A673 (cell line): ENCODE data around the gene ARHGEF1. TPM values are rescaled to one million over a fixed set of nuclear protein-coding genes. Genes with fewer than 3 reads are reported as not detected.
"Not testable (repeated sequence)": the region's sequence is repeated elsewhere in the genome, so short reads cannot be mapped to it uniquely, and the experiment has no call there.

Experiments used
- BruUV-seq: library from RNA; stranded (reverse); fragments of 400-500 nt; replicated peaks from 2 replicates; lab custom pipeline; 2021; lab: Mats Ljungman, UMichigan
- CTCF ChIA-PET: fragments of 300-600 bp; sonication (Branson Sonifier 250); formaldehyde crosslinking; loops from one replicate; lab custom pipeline; 2022; ENCODE audit warnings: antibody characterized with exemption; lab: Charles Lee
- POLR2A ChIA-PET: fragments of 300-600 bp; sonication (Branson Sonifier 250); formaldehyde crosslinking; loops from one replicate; lab custom pipeline; 2022; ENCODE audit warnings: antibody characterized with exemption; ENCODE audit not compliant: low non-redundant PET; lab: Charles Lee
- DNase-seq: peaks from one replicate; pipeline ENCODE4 v3.0.0-alpha.2; 2015; ENCODE audit warnings: low spot score
- H3K27ac ChIP-seq: fragments of 200-600 bp; sonication (generic); 2 replicates; pipeline ENCODE4 v1.5.1; 2016; ENCODE audit warnings: mixed run types, low read depth, mild to moderate bottlenecking, mixed read lengths, antibody characterized with exemption, low read length; ENCODE audit not compliant: poor library complexity, severe bottlenecking
- H3K27me3 ChIP-seq: fragments of 200-600 bp; sonication (generic); replicated peaks from 2 replicates; pipeline ENCODE4 v1.6.1; 2017; ENCODE audit warnings: mixed run types, low read depth, mild to moderate bottlenecking, mixed read lengths, antibody characterized with exemption, low read length; ENCODE audit not compliant: insufficient read depth, poor library complexity
- H3K36me3 ChIP-seq: fragments of 200-600 bp; sonication (generic); 2 replicates; pipeline ENCODE4 v1.6.1; 2016; ENCODE audit warnings: mixed run types, mild to moderate bottlenecking, mixed read lengths, antibody characterized with exemption, low read length; ENCODE audit not compliant: insufficient read depth, poor library complexity, severe bottlenecking
- H3K4me1 ChIP-seq: fragments of 200-600 bp; sonication (generic); 2 replicates; pipeline ENCODE4 v1.6.1; 2017; ENCODE audit warnings: mixed run types, mild to moderate bottlenecking, mixed read lengths, antibody characterized with exemption, low read length; ENCODE audit not compliant: insufficient read depth, poor library complexity, severe bottlenecking
- H3K4me3 ChIP-seq: fragments of 200-600 bp; sonication (generic); 2 replicates; pipeline ENCODE4 v1.5.1; 2016; ENCODE audit warnings: low read depth, mixed run types, mild to moderate bottlenecking, mixed read lengths, low read length; ENCODE audit not compliant: poor library complexity, severe bottlenecking
- H3K9me3 ChIP-seq: fragments of 200-600 bp; sonication (generic); 2 replicates; pipeline ENCODE4 v1.6.1; 2016; ENCODE audit warnings: mixed run types, low read depth, mild to moderate bottlenecking, mixed read lengths, antibody characterized with exemption, low read length; ENCODE audit not compliant: poor library complexity, severe bottlenecking
- CTCF ChIP-seq: fragments of 300-800, 200-600 bp; sonication (generic); conservative IDR thresholded peaks from 2 replicates; pipeline ENCODE4 v1.5.1; 2017; ENCODE audit warnings: low read depth, mild to moderate bottlenecking, antibody characterized with exemption, low read length, moderate library complexity, mixed read lengths
- EZH2 ChIP-seq: fragments of 200-600 bp; sonication (generic); IDR thresholded peaks from 2 replicates; pipeline ENCODE4 v1.6.1; 2017; ENCODE audit warnings: borderline replicate concordance, low read depth, mild to moderate bottlenecking, mixed read lengths, antibody characterized with exemption, low read length; ENCODE audit not compliant: poor library complexity, severe bottlenecking
- intact Hi-C: fragments of 100-400 bp; cut with micrococcal nuclease; formaldehyde crosslinking; loops from one replicate; pipeline ENCODE4 v1.10.0; 2022; ENCODE audit not compliant: unreplicated experiment
- total RNA-seq: library from RNA; stranded (reverse); gene quantifications from 2 replicates; pipeline ENCODE4 v1.2.3, GENCODE V29; 2021

Gene ARHGEF1
- total RNA-seq, 1 experiment from 2014 or later, result 164 TPM

GRCh38 chr19:41911889-41912731 is 29.1 kb downstream of the ARHGEF1 start:
- intact Hi-C loops, result no loop called here

GRCh38 chr19:41912899-41913537 is 30.0 kb downstream of the ARHGEF1 start:
- DNase-seq, result no peak
- no peak overlapping the region for H3K27ac ChIP-seq
- no TSS peak for BruUV-seq
- POLR2A ChIA-PET, result no interaction called here
- peaks cover 46% of the 10 kb centered on the region for H3K27me3 ChIP-seq
- H3K4me1 ChIP-seq, result no peaks in the 10 kb centered on the region
- H3K36me3 ChIP-seq, result no peaks in the 10 kb centered on the region
- intact Hi-C loops, result no loop called here
- TF ChIP-seq CTCF, result no peak
- no peak for TF ChIP-seq EZH2
- CTCF ChIA-PET, result no interaction called here
- no peak overlapping the region for H3K4me3 ChIP-seq
- H3K9me3 ChIP-seq, result no peaks in the 10 kb centered on the region

More at GRCh38 chr19:41911889-41912731, 29.1 kb downstream of the ARHGEF1 start:
- no peak for DNase-seq
- no peaks in the 10 kb centered on the region for H3K4me1 ChIP-seq
- ChIA-PET CTCF (no interaction called here), POLR2A (no interaction called here)
- H3K27ac ChIP-seq, result no peak overlapping the region
- H3K36me3 ChIP-seq, result no peaks in the 10 kb centered on the region
- no peaks in the 10 kb centered on the region for H3K9me3 ChIP-seq
- no peak overlapping the region for H3K4me3 ChIP-seq
- no peak for TF ChIP-seq CTCF
- TF ChIP-seq EZH2, result peak; percentile 82
- H3K27me3 ChIP-seq, result peaks cover 46% of the 10 kb centered on the region
- BruUV-seq, result no TSS peak

- BruUV-seq, result no TSS peak
- intact Hi-C loops, result no loop called here
- Histone ChIP-seq H3K27ac (no peak overlapping the region), H3K4me3 (no peak overlapping the region), H3K36me3 (no peaks in the 10 kb centered on the region), H3K27me3 (peaks cover 46% of the 10 kb centered on the region), H3K9me3 (no peaks in the 10 kb centered on the region), H3K4me1 (no peaks in the 10 kb centered on the region)
- no peak for DNase-seq
- TF ChIP-seq CTCF, result no peak
- no peak for TF ChIP-seq EZH2
- POLR2A ChIA-PET, result no interaction called here
- CTCF ChIA-PET, result no interaction called here
Observed at GRCh38 chr19:41913538-41914423, 30.8 kb downstream of the ARHGEF1 start.

GRCh38 chr19:41914424-41914834 is 31.4 kb downstream of the ARHGEF1 start:
- H3K36me3 ChIP-seq, DNase-seq, BruUV-seq, H3K27ac ChIP-seq, H3K4me1 ChIP-seq, CTCF ChIA-PET, POLR2A ChIA-PET, intact Hi-C loops, H3K9me3 ChIP-seq, H3K4me3 ChIP-seq: not testable (repeated sequence)
- H3K27me3 ChIP-seq, result peaks cover 46% of the 10 kb centered on the region
